IMR-90 (cell line): Measurements from ENCODE around the gene KIFAP3. TPM values are rescaled to one million over a fixed set of nuclear protein-coding genes. Genes with fewer than 3 reads are reported as not detected.

Experiments
- ATAC-seq: fragments of 200-7000 bp; cut with Tn5 transposase; 2 replicates; pipeline ENCODE4 v1.9.1; 2020; ENCODE audit warnings: low read depth, mild to moderate bottlenecking, moderate library complexity
- BruUV-seq: library from RNA; stranded (reverse); fragments of 400-500 nt; replicated peaks from 2 replicates; lab custom pipeline; 2021; lab: Mats Ljungman, UMichigan
- CTCF ChIA-PET: fragments of 300-600 bp; formaldehyde crosslinking; extraction: SDS; loops from one replicate; lab custom pipeline; 2021; ENCODE audit warnings: antibody characterized with exemption; lab: Yijun Ruan, JAX
- POLR2A ChIA-PET: fragments of 300-600 bp; sonication (Branson Sonifier 250); formaldehyde crosslinking; loops from one replicate; lab custom pipeline; 2022; ENCODE audit warnings: antibody characterized with exemption; ENCODE audit not compliant: unreplicated experiment; lab: Charles Lee
- DNase-seq: peaks from one replicate; pipeline ENCODE4 v3.0.0; 2013
- H2AFZ ChIP-seq: replicated peaks from 2 replicates; pipeline ENCODE3; 2013; ENCODE audit warnings: low read length, mild to moderate bottlenecking; ENCODE audit not compliant: poor library complexity
- H2AK5ac ChIP-seq: 2 replicates; pipeline ENCODE4 v1.6.1; 2013; ENCODE audit warnings: low read depth, low read length, inconsistent platforms
- H2AK9ac ChIP-seq: replicated peaks from 2 replicates; pipeline ENCODE3; 2013; ENCODE audit warnings: mild to moderate bottlenecking, low read depth, low read length, moderate library complexity; ENCODE audit not compliant: poor library complexity
- H2BK120ac ChIP-seq: 2 replicates; pipeline ENCODE4 v1.6.1; 2013; ENCODE audit warnings: low read depth, low read length, inconsistent platforms
- H2BK15ac ChIP-seq: 3 replicates; pipeline ENCODE4 v1.6.1; 2013; ENCODE audit warnings: low read depth, low read length, inconsistent platforms
- H2BK20ac ChIP-seq: 2 replicates; pipeline ENCODE4 v1.6.1; 2013; ENCODE audit warnings: low read depth, mild to moderate bottlenecking, inconsistent platforms, low read length, moderate library complexity
- H2BK5ac ChIP-seq: 2 replicates; pipeline ENCODE4 v1.6.1; 2013; ENCODE audit warnings: mild to moderate bottlenecking, low read depth, low read length, inconsistent platforms; ENCODE audit not compliant: poor library complexity, severe bottlenecking
- H3K14ac ChIP-seq: replicated peaks from 2 replicates; pipeline ENCODE4 v1.6.1; 2013; ENCODE audit warnings: low read depth, low read length, inconsistent platforms
- H3K18ac ChIP-seq: 2 replicates; pipeline ENCODE4 v1.6.1; 2013; ENCODE audit warnings: low read depth, low read length, control low read depth
- H3K23ac ChIP-seq: 2 replicates; pipeline ENCODE4 v1.6.1; 2013; ENCODE audit warnings: low read depth, low read length, inconsistent platforms
- H3K27ac ChIP-seq: 2 replicates; pipeline ENCODE4 v1.5.1; 2013; ENCODE audit warnings: mild to moderate bottlenecking, control low read depth, low read length; ENCODE audit not compliant: insufficient read depth
- H3K27me3 ChIP-seq: 2 replicates; pipeline ENCODE4 v1.6.1; 2013; ENCODE audit warnings: low read length; ENCODE audit not compliant: control insufficient read depth, insufficient read depth
- H3K36me3 ChIP-seq: 2 replicates; pipeline ENCODE4 v1.6.1; 2013; ENCODE audit warnings: low read length, mixed read lengths; ENCODE audit not compliant: control insufficient read depth, insufficient read depth
- H3K4ac ChIP-seq: 2 replicates; pipeline ENCODE4 v1.6.1; 2013; ENCODE audit warnings: low read depth, low read length, inconsistent platforms
- H3K4me1 ChIP-seq: 2 replicates; pipeline ENCODE4 v1.6.1; 2013; ENCODE audit warnings: low read length, mixed read lengths; ENCODE audit not compliant: control insufficient read depth, insufficient read depth
- H3K4me2 ChIP-seq: 2 replicates; pipeline ENCODE4 v1.6.1; 2013; ENCODE audit warnings: low read depth, mild to moderate bottlenecking, control low read depth, low read length, moderate library complexity
- H3K4me3 ChIP-seq: 2 replicates; pipeline ENCODE4 v1.5.1; 2013; ENCODE audit warnings: low read depth, mild to moderate bottlenecking, control low read depth, low read length, moderate library complexity; ENCODE audit not compliant: insufficient read depth
- H3K56ac ChIP-seq: 2 replicates; pipeline ENCODE4 v1.6.1; 2013; ENCODE audit warnings: low read length, inconsistent platforms; ENCODE audit not compliant: insufficient read depth; ENCODE audit errors: extremely low read depth
- H3K79me1 ChIP-seq, 2 experiments: 2 replicates each; pipeline ENCODE4 v1.6.1; 2013; ENCODE audit warnings: low read length in 2 of 2, inconsistent platforms in 1 of 2, low read depth in 1 of 2
- H3K9ac ChIP-seq: 2 replicates; pipeline ENCODE4 v1.6.1; 2013; ENCODE audit warnings: low read depth, low read length, control low read depth
- H3K9me1 ChIP-seq: 2 replicates; pipeline ENCODE4 v1.6.1; 2013; ENCODE audit warnings: low read length, inconsistent platforms; ENCODE audit not compliant: insufficient read depth
- H3K9me3 ChIP-seq: 2 replicates; pipeline ENCODE4 v1.6.1; 2013; ENCODE audit warnings: low read length; ENCODE audit not compliant: control insufficient read depth, insufficient read depth
- H4K20me1 ChIP-seq: 2 replicates; pipeline ENCODE4 v1.6.1; 2013; ENCODE audit warnings: low read length, inconsistent platforms; ENCODE audit not compliant: insufficient read depth
- H4K5ac ChIP-seq: 2 replicates; pipeline ENCODE4 v1.6.1; 2013; ENCODE audit warnings: mild to moderate bottlenecking, low read depth, low read length, control low read depth
- H4K8ac ChIP-seq, 2 experiments: 2 replicates each; pipeline ENCODE4 v1.6.1; 2013; ENCODE audit warnings: low read depth in 2 of 2, low read length in 2 of 2, control low read depth in 1 of 2, inconsistent platforms in 1 of 2
- H4K91ac ChIP-seq: 2 replicates; pipeline ENCODE4 v1.6.1; 2013; ENCODE audit warnings: low read depth, low read length, inconsistent platforms; ENCODE audit not compliant: insufficient read depth
- BHLHE40 ChIP-seq: fragments of 150-350 bp; IDR thresholded peaks from 2 replicates; pipeline ENCODE4 v1.6.1; 2016; ENCODE audit warnings: mild to moderate bottlenecking, low read depth, low read length
- CEBPB ChIP-seq: IDR thresholded peaks from 2 replicates; pipeline ENCODE4 v1.6.1; 2012; ENCODE audit warnings: low read depth, low read length, improper control_type of control experiment
- CHD1 ChIP-seq: IDR thresholded peaks from 2 replicates; pipeline ENCODE4 v1.6.1; 2012; ENCODE audit warnings: low read depth, low read length, improper control_type of control experiment
- CTCF ChIP-seq: conservative IDR thresholded peaks from 2 replicates; pipeline ENCODE4 v1.5.1; 2012; ENCODE audit warnings: mild to moderate bottlenecking, low read depth, low read length, improper control_type of control experiment
- ELK1 ChIP-seq: fragments of 150-350 bp; IDR thresholded peaks from 2 replicates; pipeline ENCODE4 v1.6.1; 2016; ENCODE audit warnings: low read depth, mild to moderate bottlenecking, low read length, moderate library complexity, borderline replicate concordance
- FOS ChIP-seq: fragments of 150-350 bp; IDR thresholded peaks from 2 replicates; pipeline ENCODE4 v1.6.1; 2016; ENCODE audit warnings: low read depth, low read length
- MAFK ChIP-seq: IDR thresholded peaks from 2 replicates; pipeline ENCODE4 v1.6.1; 2012; ENCODE audit warnings: low read depth, low read length, improper control_type of control experiment
- MAZ ChIP-seq: IDR thresholded peaks from 2 replicates; pipeline ENCODE4 v1.6.1; 2012; ENCODE audit warnings: low read depth, mild to moderate bottlenecking, low read length, improper control_type of control experiment, moderate library complexity, borderline replicate concordance
- MXI1 ChIP-seq: IDR thresholded peaks from 2 replicates; pipeline ENCODE4 v1.6.1; 2012; ENCODE audit warnings: low read depth, mild to moderate bottlenecking, low read length, moderate library complexity, borderline replicate concordance
- NFE2L2 ChIP-seq: fragments of 150-350 bp; IDR thresholded peaks from 2 replicates; pipeline ENCODE4 v1.6.1; 2016; ENCODE audit warnings: low read depth, mild to moderate bottlenecking, low read length
- POLR2A ChIP-seq: IDR thresholded peaks from 2 replicates; pipeline ENCODE4 v1.6.1; 2012; ENCODE audit warnings: mild to moderate bottlenecking, low read depth, low read length
- RAD21 ChIP-seq: IDR thresholded peaks from 2 replicates; pipeline ENCODE4 v1.6.1; 2012; ENCODE audit warnings: low read length, improper control_type of control experiment
- RCOR1 ChIP-seq: IDR thresholded peaks from 2 replicates; pipeline ENCODE4 v1.6.1; 2012; ENCODE audit warnings: mild to moderate bottlenecking, low read length, improper control_type of control experiment; ENCODE audit not compliant: insufficient replicate concordance
- RFX5 ChIP-seq: IDR thresholded peaks from 2 replicates; pipeline ENCODE4 v1.8.0; 2012; ENCODE audit warnings: low read depth, mild to moderate bottlenecking, low read length, moderate library complexity
- SMC3 ChIP-seq: fragments of 150-350 bp; IDR thresholded peaks from 2 replicates; pipeline ENCODE4 v1.6.1; 2016; ENCODE audit warnings: low read depth, mild to moderate bottlenecking, antibody characterized with exemption, low read length, moderate library complexity
- WGBS, 2 experiments: methylation state at CpG; one replicate each; pipeline versions ENCODE4 v1.1.5 to v1.1.7; 2013; ENCODE audit warnings: missing lambda C conversion rate in 2 of 2; ENCODE audit not compliant: insufficient read length in 1 of 2; ENCODE audit errors: extremely low coverage in 2 of 2; 5-methylcytosine and 5-hydroxymethylcytosine counted together
- dilution Hi-C: fragments of 300-500 bp; cut with HindIII; formaldehyde crosslinking; loops from one replicate; pipeline ENCODE4 v1.14.3; 2018; ENCODE audit warnings: low sequenced_read_pairs; ENCODE audit not compliant: unreplicated experiment
- in situ Hi-C: fragments of 300-500 bp; cut with MboI; formaldehyde crosslinking; loops from 3 replicates; pipeline ENCODE4 v1.14.3; 2019; ENCODE audit warnings: low sequenced_read_pairs, inconsistent platforms, mixed read lengths
- intact Hi-C: fragments of 100-400 bp; cut with micrococcal nuclease; formaldehyde crosslinking; loops from 2 replicates; pipeline ENCODE4 v1.10.0; 2022
- polyA plus RNA-seq, 3 experiments: library from polyadenylated mRNA; depleted of rRNA; stranded (reverse); fragments of >200 nt; gene quantifications; 2 replicates each; pipeline ENCODE4 v1.2.3, GENCODE V29; 2012; ENCODE audit warnings: low replicate concordance in 1 of 3
- total RNA-seq: library from RNA; depleted of rRNA; stranded (reverse); fragments of >200 nt; gene quantifications from 2 replicates; pipeline ENCODE4 v1.2.3, GENCODE V29; 2012
- TF ChIP-seq, protein P1 (sequence below): fragments of 150-350 bp; IDR thresholded peaks from 2 replicates; pipeline ENCODE4 v1.6.1; 2017; ENCODE audit warnings: mild to moderate bottlenecking, antibody characterized with exemption, low read length, low read depth

KIFAP3 gene
- total and polyA plus RNA-seq, 2 of the 4 experiments (the other 2 are of a cell fraction): 10.5 to 10.9 TPM

DNA sequence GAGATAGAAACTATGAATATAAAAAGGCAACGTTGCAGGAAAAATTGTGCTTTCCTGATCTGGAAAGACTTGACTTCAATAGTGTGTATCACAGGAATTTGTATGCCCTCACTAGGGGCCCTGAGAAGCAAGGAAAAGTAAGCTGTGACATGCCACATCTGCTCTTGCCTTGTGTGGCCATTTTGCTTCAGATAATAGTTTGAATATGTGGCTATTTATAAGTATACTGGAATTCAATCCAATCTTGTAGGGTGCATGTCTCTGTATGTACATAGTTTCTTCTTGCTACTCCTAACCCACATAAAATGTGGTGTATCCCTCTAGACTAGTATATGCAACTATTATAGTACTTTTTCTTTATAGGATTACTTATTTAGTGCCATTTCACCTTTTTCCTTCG, 149.7 kb downstream of the KIFAP3 start:
- ATAC-seq (no peak), DNase-seq (no peak)
- no peak overlapping the region for H3K23ac ChIP-seq
- no peak overlapping the region for H2AK5ac ChIP-seq
- H3K9me3 ChIP-seq: no peaks in the 10 kb centered on the region
- H2BK20ac ChIP-seq: no peak overlapping the region
- no peak overlapping the region for H2BK120ac ChIP-seq
- no CpG with 5 or more reads among the region's 2 CpGs for WGBS, 2 experiments
- H4K91ac ChIP-seq: no peak overlapping the region
- H3K14ac ChIP-seq: no peak overlapping the region
- CTCF ChIA-PET: no interaction called here
- no peak overlapping the region for H3K4me2 ChIP-seq
- no peak overlapping the region for H3K18ac ChIP-seq
- intact Hi-C loops: loop anchor here (5.0 to 10.0 kb wide), 3 partner anchors 607 to 1300 kb away; partner anchors contain the start of gene GORAB
- H4K20me1 ChIP-seq: no peaks in the 10 kb centered on the region
- no peak overlapping the region for H2AFZ ChIP-seq
- no peak overlapping the region for H4K8ac ChIP-seq
- no peak overlapping the region for H2AK9ac ChIP-seq
- H3K56ac ChIP-seq: no peak overlapping the region
- no peaks in the 10 kb centered on the region for H3K4me1 ChIP-seq
- H4K5ac ChIP-seq: no peak overlapping the region
- no peak overlapping the region for H3K4ac ChIP-seq
- H3K9ac ChIP-seq: no peak overlapping the region
- no TSS peak for BruUV-seq
- no peak overlapping the region for H2BK5ac ChIP-seq
- TF ChIP-seq RAD21: no peak
- no peak for TF ChIP-seq MXI1
- TF ChIP-seq CTCF: no peak
- TF ChIP-seq, protein P1, sequence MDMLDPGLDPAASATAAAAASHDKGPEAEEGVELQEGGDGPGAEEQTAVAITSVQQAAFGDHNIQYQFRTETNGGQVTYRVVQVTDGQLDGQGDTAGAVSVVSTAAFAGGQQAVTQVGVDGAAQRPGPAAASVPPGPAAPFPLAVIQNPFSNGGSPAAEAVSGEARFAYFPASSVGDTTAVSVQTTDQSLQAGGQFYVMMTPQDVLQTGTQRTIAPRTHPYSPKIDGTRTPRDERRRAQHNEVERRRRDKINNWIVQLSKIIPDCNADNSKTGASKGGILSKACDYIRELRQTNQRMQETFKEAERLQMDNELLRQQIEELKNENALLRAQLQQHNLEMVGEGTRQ: no peak
- no peak for TF ChIP-seq FOS
- TF ChIP-seq MAZ: no peak
- TF ChIP-seq BHLHE40: no peak
- TF ChIP-seq MAFK: no peak
- TF ChIP-seq POLR2A: no peak
- no peak for TF ChIP-seq RCOR1
- no peak for TF ChIP-seq RFX5
- TF ChIP-seq CHD1: no peak
- TF ChIP-seq ELK1: no peak
- TF ChIP-seq NFE2L2: no peak
- no peak for TF ChIP-seq SMC3
- no peak for TF ChIP-seq CEBPB
- in situ Hi-C loops: loop anchor here (25.0 kb wide), 2 partner anchors 737 to 837 kb away; partner anchors contain the start of gene PRRX1
- H3K36me3 ChIP-seq: 0 out of 2 replicates have a peak, but pooled peaks cover 1% of the 10 kb centered on the region
- no peak overlapping the region for H3K27ac ChIP-seq
- dilution Hi-C loops: no loop called here
- H2BK15ac ChIP-seq: no peak overlapping the region
- POLR2A ChIA-PET: no interaction called here
- no peak overlapping the region for H3K4me3 ChIP-seq
- H3K9me1 ChIP-seq: no peaks in the 10 kb centered on the region
- no peaks in the 10 kb centered on the region for H3K79me1 ChIP-seq
- no peaks in the 10 kb centered on the region for H3K27me3 ChIP-seq
